GM19351 (cell line): Measurements from ENCODE around the gene CHGA.

Experiments used
- ATAC-seq: cut with Tn5 transposase; IDR thresholded peaks from one replicate; pipeline ENCODE4 v1.9.1; 2021; ENCODE audit warnings: mild to moderate bottlenecking, moderate library complexity; ENCODE audit not compliant: unreplicated experiment

CHGA gene

GRCh38 chr14:92959761-92960680, 37.1 kb downstream of the CHGA start:
- ATAC-seq = no peak

- no peak for ATAC-seq
These were observed 38.0 kb downstream of the CHGA start for GRCh38 chr14:92960706-92961566.

GRCh38 chr14:92961567-92961855, 38.6 kb downstream of the CHGA start:
- ATAC-seq = no peak

GRCh38 chr14:92962031-92962830, 39.3 kb downstream of the CHGA start:
- no peak for ATAC-seq

GRCh38 chr14:92962831-92963095, 39.8 kb downstream of the CHGA start:
- no peak for ATAC-seq

GRCh38 chr14:92963301-92964123, 40.6 kb downstream of the CHGA start:
- no peak for ATAC-seq

DNA sequence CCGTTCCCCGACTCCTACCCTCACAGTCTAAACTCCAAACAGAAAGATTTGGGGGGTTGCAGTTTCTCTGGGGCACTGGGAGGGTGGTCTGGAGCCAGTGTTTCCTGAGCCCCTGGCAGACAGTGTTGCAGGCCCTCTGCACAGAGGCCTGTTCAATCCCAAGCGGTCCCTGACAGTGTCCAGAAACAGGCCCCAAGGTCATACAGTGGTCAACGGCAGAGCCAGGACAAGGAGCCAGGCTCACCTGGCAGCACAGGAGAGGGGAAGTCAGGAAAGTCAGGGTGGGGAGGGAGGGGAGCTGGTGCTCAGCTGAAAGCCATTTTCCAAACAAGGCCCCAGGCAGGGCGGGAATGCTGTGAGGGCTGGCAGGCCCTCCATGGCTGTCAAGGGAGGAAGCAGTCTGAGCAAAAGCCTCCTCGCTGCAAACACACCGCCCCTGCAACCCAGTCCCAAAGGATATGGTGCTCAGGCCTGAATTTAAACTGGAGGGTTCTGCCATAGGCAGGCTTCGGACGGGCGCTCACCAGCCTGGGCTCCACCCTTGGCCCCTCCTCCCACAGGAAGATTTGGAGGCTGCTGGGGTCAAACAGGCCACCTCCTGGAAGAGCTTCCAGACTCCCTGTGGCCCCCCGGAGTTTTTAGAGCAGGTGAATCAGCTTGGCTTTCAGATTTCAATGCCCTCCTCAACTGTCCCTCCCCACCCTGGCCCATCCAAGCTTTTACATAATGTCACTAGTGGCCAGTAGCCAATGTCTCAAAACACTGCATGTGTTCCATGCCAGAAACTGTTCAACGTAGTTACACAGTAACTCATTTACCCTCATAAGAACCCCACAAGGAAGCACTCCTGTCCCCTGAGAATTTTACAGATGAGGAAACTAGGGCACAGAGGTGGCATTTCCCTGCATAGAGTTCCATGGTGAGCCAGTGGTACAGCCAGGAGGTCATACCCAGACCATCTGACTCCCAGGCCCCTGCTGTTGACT, 41.5 kb downstream of the CHGA start:
- ATAC-seq = no peak

GRCh38 chr14:92965281-92965680, 42.3 kb downstream of the CHGA start:
- ATAC-seq = no peak

DNA sequence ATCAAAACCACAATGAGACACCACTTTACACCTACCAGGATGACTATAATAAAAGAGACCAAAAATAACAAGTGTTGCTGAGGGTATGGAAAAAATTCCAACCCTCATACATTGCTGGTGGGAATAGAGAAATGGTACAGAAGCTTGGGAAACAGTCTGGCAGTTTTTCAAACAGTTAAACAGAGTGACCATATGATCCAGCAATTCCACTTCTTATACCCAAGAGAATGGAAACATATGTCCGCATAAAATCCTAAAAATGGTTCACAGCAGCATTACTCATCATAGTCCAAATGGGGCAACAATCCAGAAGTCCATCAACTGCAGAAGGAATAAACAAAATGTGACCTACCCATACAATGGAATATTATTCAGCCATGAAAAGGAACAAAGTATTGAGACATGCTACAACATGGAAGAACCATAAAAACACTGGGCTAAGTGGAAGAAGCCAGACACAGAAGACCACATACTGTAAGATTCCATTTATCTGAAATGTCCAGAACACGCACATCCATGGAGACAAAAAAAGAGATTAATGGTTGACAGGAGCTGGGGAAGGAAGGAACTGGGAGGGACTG, 44.5 kb downstream of the CHGA start:
- no peak for ATAC-seq

DNA sequence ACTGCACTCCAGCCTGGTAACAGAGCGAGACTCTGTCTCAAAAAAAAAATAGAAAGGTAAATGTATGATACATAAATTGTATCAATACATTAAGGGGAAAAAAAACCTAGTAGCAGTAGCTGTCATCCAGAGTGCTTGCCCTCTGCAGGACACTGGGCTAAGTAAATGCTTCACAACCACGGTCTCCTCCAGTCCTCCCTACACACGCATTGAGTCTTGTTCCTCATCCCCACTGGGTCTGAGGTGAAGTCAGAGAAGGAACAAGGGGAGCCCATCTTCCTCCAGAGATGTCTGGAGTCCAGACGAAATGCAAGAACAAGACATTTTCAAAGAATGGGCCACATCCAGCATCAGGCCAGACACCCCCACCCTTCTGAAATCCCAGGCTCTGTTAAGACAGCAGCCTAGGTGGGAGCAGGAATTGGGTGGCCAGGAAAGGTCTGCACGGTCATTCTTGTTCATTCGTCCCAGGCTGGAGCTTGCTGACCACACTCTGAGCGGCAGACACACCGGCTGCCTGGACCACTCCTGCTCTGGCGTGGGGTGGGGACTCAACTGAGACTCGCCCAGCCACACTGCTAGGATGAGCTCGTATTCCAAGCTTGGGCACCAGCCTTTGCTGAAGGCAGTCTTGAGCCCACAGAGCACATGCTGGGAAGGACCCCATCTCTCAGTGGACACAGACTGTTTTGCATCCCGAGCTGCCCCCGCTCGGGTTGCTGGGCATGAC, 45.5 kb downstream of the CHGA start:
- ATAC-seq = no peak

- ATAC-seq = no peak
These were observed 46.5 kb downstream of the CHGA start for GRCh38 chr14:92969430-92969829.

GRCh38 chr14:92969871-92970270, 46.9 kb downstream of the CHGA start:
- no peak for ATAC-seq

- ATAC-seq = no peak
These were observed 47.3 kb downstream of the CHGA start for GRCh38 chr14:92970271-92970670.

- no peak for ATAC-seq
These were observed 48.7 kb downstream of the CHGA start for GRCh38 chr14:92971601-92972180.

- no peak for ATAC-seq
These were observed 50.4 kb downstream of the CHGA start for GRCh38 chr14:92973261-92973797.

DNA sequence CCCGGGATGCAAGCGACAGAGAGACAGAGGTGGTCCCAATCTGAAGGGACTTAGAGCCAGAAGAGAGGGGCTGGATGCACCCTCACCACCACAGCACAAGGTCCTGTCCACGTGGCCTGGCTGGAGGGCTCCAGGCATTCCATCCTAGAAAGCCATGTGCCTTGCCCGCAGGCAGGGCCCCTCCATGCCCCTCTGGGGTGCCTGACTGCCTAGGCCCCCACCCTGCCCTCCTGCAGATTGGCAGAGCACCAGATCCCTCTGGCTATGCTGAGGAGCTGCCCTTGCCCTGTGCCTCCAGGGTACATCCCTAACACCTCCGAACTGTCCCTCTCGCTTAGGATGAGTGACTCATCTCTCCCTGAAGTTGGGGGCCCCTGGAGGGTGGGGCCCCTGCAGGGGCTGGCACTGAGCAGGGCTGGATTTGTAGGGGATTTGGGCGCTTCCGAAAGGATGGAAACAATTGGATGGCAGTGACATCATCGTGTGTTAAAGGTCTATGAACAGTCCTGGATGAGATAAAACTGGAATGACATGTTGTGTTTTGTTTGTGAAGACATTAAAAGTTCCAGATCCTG, 50.9 kb downstream of the CHGA start:
- ATAC-seq = no peak

DNA sequence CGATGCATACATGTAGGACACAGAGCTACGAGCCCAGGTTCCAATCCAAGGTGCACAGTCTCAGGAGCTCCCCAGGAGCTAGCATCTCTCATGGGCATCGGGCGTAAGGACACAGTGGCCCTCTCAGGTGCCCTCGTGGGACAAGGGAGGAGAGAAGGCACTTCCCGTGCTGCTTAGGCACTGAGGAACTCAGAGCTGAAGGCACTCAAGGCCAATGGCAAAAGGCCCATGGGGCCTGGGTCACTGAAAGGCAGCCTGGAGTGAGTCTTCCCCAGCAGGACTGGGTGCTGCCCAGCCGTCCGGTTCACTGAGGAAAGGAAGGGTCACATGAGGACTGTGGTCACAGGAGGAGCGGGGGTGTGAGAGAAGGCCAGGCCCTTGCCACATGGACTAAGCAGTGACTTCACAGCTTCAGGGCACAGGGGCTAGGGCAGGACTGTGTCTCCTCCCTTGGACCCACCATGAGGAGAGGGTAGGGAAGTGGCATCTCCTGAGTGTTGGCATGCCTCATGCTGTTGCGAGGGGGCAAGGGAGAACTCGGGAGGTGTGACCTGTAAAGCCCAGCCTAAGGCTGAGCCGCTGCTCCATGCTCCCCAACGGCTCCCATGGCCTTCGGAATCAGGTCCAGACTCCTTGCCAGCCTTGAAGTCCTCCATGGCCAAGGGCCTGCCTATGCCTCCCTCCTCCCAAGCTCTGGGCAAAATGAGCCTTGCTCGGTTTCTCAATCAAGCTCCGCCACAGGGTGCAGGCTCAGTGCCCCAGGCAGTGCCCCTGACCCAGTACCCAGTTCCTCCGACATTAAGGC, 51.8 kb downstream of the CHGA start:
- ATAC-seq = no peak
